ENCODE data around the gene PRKN. TPM values are rescaled to one million over a fixed set of nuclear protein-coding genes. Genes with fewer than 3 reads are reported as not detected.

Gene PRKN
- total and polyA plus RNA-seq, 9 of the 15 experiments (the other 6 are each of a cell fraction or from before 2014, with no cell fraction given), result 0.03 to 0.96 (median 0.15) TPM; not detected in 2

DNA sequence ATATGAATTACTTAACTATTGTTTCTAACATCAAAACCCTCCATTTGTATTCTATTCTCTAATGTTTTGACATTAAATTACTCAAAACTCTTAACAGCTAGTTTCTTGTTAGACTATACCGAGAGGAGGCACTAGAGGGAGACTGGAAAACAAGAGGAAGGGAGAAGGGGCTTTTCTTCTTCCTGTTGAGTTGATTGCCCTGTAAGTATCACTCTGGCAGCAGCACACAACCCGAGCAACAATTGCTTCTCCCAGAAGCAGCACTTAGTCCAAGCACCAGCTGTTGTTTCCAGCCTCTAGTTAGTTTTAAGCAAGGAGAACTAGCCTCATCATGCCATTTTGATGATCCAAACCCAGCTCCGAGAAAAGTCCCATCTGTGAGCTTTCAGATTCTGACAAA is 603.8 kb downstream of the PRKN start:
- H3K4me2 ChIP-seq (ENCODE audit: insufficient read depth, low read length), result no peak overlapping the region
- H3K27ac ChIP-seq (ENCODE audit: extremely low read depth, low read depth, low read length), result no peak overlapping the region
- H3K9me1 ChIP-seq (ENCODE audit: control insufficient read depth, insufficient read depth, low read length), result no peaks in the 10 kb centered on the region
- 0% methylated on average over 3 of the region's 3 CpGs for WGBS (ENCODE audit: insufficient coverage, low coverage, missing lambda C conversion rate)
- H2AFZ ChIP-seq (ENCODE audit: low read depth, low read length), result no peak overlapping the region
- ChIA-PET CTCF (ENCODE audit: low intra/inter-chr PET ratio) (no interaction called here), POLR2A (no interaction called here)
- TF ChIP-seq, protein P1, sequence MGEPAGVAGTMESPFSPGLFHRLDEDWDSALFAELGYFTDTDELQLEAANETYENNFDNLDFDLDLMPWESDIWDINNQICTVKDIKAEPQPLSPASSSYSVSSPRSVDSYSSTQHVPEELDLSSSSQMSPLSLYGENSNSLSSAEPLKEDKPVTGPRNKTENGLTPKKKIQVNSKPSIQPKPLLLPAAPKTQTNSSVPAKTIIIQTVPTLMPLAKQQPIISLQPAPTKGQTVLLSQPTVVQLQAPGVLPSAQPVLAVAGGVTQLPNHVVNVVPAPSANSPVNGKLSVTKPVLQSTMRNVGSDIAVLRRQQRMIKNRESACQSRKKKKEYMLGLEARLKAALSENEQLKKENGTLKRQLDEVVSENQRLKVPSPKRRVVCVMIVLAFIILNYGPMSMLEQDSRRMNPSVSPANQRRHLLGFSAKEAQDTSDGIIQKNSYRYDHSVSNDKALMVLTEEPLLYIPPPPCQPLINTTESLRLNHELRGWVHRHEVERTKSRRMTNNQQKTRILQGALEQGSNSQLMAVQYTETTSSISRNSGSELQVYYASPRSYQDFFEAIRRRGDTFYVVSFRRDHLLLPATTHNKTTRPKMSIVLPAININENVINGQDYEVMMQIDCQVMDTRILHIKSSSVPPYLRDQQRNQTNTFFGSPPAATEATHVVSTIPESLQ (CRISPR knock-in tag; IDR thresholded peaks at IDR 0.05), result no peak
- TF ChIP-seq CREBBP (IDR thresholded peaks at IDR 0.05; ENCODE audit: low read depth, low read length) (no peak), ZNF175 (CRISPR knock-in tag; IDR thresholded peaks at IDR 0.05; ENCODE audit: low read depth) (no peak), ZNF274 (IDR thresholded peaks at IDR 0.05; ENCODE audit: borderline replicate concordance, low read depth, low read length) (no peak), MCM3 (IDR thresholded peaks at IDR 0.05) (no peak), C11orf30 (IDR thresholded peaks at IDR 0.05; ENCODE audit: low read depth) (no peak), RAD21 (CRISPR knock-in tag; conservative IDR thresholded peaks at IDR 0.05 in 1 of 2, IDR thresholded peaks at IDR 0.05 in 1 of 2) (no peak), ZNF507 (tag; conservative IDR thresholded peaks at IDR 0.05) (no peak), SRSF9 (IDR thresholded peaks at IDR 0.05; ENCODE audit: borderline replicate concordance, low read depth, low read length) (no peak), ZNF444 (CRISPR knock-in tag; IDR thresholded peaks at IDR 0.05) (no peak)
- in situ Hi-C loops (cut with MboI) (no loop called here), intact Hi-C loops (cut with micrococcal nuclease) (no loop called here)
- no peak overlapping the region for H3K4me3 ChIP-seq
- no peaks in the 10 kb centered on the region for H3K79me2 ChIP-seq (ENCODE audit: control insufficient read depth, insufficient read depth, low read length)
- DNase-seq (ENCODE audit: extremely low read depth in 1 of 4, low spot score in 3 of 4), result no peak
- FAIRE-seq, result no peak
- peaks cover 2% of the 10 kb centered on the region; the same call in 1 of the 2 replicates for H3K9me3 ChIP-seq (replicated peaks; ENCODE audit: control insufficient read depth, insufficient read depth, low read depth, low read length)
- no peaks in the 10 kb centered on the region for H4K20me1 ChIP-seq (replicated peaks; ENCODE audit: control insufficient read depth, insufficient read depth, low read length)
- H3K27me3 ChIP-seq (ENCODE audit: control insufficient read depth in 2 of 2, insufficient read depth in 2 of 2, low read length in 2 of 2), result no peaks in the 10 kb centered on the region
- H3K4me1 ChIP-seq (replicated peaks in 1 of 2; ENCODE audit: control insufficient read depth in 2 of 2, insufficient read depth in 2 of 2, low read length in 2 of 2), result no peaks in the 10 kb centered on the region
- no peaks in the 10 kb centered on the region for H3K36me3 ChIP-seq (ENCODE audit: control insufficient read depth, insufficient read depth, low read length)
- BruUV-seq (replicated peaks), result no TSS peak
- H3K9ac ChIP-seq (ENCODE audit: insufficient read depth in 1 of 2, low read depth in 2 of 2, low read length in 2 of 2), result no peak overlapping the region
- no peak for ATAC-seq
